HFF-Myc (cell line): ENCODE data around the gene ZIK1.
A peak's percentile ranks its signal among the peaks of the same experiment; 100 is the strongest.

Experiments
- DNase-seq: peaks from one replicate; pipeline ENCODE4 v3.0.0-alpha.2; 2011; ENCODE audit warnings: low read depth; ENCODE audit errors: extremely low read depth
- H3K4me3 ChIP-seq: replicated peaks from 2 replicates; pipeline ENCODE4 v1.5.1; 2011; ENCODE audit warnings: low read depth, mild to moderate bottlenecking, control low read depth, low read length
- TF ChIP-seq, protein P1 (sequence below): IDR thresholded peaks from 2 replicates; pipeline ENCODE4 v1.5.1; 2012; ENCODE audit warnings: mild to moderate bottlenecking, low read depth, low read length, control low read depth; ENCODE audit errors: missing control alignments

ZIK1 gene

DNA sequence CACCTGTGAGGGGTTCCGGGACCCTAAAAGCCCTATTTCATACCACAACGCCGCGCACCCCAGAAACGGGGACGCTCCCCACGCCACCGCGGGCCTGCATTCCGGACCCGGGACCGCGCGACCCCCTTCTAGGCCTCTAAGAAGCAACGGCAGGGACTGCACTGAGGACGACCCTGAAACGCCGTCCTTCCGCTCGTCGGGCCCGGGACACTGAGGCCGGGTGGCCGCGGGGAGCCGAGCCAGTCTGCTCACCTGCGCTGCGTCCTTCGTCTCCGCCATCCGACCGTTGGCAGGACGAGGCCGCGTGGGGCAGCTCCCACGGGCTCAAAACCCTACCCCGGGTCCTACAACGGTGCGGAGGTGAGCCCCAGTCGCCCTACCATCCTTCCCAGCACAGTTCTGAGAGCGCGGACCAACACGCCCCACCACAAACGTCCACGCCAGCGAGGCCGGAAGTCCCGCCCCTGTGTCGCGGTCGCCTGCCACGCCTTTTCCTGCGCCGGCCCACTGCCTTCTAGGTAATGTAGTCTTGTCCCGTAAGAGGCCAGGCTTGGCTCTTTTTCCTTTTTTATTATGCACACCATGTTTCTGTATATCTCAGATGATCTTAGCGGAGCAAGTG lies 24.4 kb upstream of the ZIK1 start, which contains the start of gene ZNF550:
Gene ZNF550, minus strand, starts transcription at position 460 of the 622 bp plus-strand sequence. Its CDS starts 181 bp downstream, at position 279.
- peak within 1 kb of the TSS; percentile 69 for H3K4me3 ChIP-seq
- TF ChIP-seq, protein P1, sequence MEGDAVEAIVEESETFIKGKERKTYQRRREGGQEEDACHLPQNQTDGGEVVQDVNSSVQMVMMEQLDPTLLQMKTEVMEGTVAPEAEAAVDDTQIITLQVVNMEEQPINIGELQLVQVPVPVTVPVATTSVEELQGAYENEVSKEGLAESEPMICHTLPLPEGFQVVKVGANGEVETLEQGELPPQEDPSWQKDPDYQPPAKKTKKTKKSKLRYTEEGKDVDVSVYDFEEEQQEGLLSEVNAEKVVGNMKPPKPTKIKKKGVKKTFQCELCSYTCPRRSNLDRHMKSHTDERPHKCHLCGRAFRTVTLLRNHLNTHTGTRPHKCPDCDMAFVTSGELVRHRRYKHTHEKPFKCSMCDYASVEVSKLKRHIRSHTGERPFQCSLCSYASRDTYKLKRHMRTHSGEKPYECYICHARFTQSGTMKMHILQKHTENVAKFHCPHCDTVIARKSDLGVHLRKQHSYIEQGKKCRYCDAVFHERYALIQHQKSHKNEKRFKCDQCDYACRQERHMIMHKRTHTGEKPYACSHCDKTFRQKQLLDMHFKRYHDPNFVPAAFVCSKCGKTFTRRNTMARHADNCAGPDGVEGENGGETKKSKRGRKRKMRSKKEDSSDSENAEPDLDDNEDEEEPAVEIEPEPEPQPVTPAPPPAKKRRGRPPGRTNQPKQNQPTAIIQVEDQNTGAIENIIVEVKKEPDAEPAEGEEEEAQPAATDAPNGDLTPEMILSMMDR, result no peak
- peak; percentile 55 for DNase-seq

DNA sequence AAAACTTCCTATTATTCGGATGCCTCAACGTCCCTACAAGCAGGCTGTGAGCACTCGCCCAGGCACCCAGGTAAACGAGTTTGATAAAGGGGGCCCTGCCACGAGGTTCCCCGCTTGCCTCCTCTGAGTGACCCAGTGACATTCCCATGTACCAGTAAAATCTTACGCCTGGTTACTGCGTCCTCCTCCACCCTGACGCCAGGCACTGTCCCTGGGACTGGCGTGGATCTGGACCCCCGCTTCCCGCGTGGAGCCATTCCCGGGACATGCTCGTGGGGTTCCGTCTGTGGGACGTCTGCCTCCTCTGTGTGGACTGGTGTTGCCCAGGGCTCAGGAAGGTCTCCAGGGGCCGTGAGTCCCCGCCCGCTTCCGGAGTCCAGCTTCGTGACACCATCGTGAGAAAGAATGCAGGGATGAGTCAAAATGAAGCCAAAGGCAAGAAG lies 23.9 kb upstream of the ZIK1 start:
- TF ChIP-seq, protein P1, result no peak
- no peak for DNase-seq
- peak overlapping the region; percentile 69 for H3K4me3 ChIP-seq

DNA sequence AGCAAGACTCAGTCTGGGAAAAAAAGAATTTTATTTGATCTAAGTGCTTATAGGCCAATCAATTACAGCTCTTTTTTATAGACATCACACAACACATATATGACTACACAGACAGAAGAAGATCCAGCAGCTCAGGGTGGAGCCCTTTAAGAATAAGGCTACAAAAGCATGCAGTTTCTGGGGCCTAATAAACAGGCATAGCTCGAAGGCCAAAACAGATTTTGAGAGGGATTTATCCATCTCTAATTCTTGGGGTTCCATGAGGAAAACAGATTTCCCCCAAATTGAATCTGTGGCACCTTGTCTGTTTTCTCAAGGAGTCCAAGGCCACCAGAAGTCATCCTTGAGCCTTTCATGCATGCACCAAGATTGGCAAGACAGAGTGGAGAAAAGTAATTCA lies 20.4 kb upstream of the ZIK1 start:
- TF ChIP-seq, protein P1, result no peak
- DNase-seq, result no peak
- H3K4me3 ChIP-seq, result no peak overlapping the region

DNA sequence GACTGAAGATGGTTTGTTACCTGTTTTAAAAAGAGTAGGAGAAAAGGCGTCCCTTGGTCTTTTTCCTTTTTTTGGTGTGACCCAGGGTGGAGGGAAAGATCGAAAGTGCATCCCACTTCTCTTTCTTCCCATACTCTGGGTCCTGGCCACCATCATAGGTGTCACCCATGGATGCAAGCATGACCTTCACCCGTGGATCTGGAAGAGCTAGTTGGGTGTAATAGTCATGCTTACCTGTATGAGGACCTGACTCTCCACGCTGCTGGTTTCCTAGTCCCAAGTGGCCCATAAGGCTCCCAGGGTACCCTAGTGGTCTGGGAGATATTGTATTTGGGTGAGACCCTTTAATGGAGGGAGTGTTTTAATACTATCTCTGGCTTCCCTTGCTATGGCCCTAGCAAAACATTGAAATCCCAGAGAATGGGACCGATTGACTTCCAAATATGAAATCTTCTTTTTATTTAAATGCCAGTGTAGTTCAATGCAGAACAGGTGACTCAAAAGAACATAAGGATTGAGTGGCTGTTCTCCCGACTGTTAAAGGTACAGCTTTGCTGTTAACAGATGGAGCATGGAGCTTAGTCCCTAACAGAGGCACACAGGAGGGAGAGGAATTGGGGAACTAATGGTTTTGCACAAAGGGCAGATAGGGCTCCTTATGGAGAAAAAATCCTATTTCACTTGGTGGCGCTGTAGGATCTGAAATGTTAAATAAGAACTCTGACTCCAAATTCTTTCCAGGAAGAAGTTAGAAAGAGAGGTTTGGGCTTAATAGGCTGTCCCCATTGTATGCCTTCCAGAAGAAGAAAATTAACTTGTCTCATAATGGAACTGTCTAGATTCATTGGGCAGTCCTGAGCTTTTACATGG lies 17.3 kb upstream of the ZIK1 start:
- no peak overlapping the region for H3K4me3 ChIP-seq
- DNase-seq, result no peak
- TF ChIP-seq, protein P1, result no peak

DNA sequence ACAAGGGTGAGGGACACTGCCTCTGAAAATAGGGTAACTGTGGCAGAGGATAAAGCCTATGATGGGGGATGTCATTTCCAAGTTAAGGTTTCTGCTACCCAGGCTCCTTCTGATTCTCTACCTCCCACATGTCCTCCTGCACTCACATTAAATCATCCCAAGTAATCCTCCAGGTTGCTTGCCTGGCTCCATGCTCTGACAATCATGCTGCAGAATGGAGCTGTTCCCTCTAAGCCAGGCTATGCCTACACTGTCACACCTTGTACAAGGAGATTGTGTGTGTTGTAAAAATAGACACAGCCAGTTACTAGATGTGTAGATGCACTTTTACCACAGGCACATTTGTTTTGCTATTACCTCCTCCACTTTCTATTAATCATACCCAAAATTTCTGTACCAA lies 13.2 kb upstream of the ZIK1 start:
- DNase-seq, result no peak
- TF ChIP-seq, protein P1, result no peak
- H3K4me3 ChIP-seq, result no peak overlapping the region

DNA sequence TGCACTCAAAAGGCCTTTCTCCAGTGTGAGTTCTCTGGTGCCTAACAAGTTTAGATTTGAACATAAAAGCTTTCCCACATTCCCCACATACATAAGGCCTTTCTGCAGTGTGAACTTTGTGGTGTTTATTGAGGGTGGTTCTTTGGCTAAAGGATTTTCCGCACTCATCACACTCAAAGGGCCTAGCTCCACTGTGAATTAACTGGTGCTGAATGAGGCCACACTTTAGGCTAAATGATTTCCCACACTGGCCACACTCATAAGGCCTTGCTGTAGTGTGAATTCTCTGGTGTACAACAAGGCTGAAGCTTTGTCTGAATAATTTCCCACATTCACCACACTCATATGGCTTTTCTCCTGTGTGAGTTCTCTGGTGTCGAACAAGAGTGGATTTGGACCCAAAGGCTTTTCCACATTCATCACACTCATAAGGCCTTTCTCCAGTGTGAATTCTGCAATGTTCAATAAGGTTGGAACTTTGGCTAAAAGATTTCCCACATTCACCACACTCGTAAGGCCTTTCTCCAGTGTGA lies 11.5 kb upstream of the ZIK1 start:
- DNase-seq, result no peak
- TF ChIP-seq, protein P1, result no peak
- H3K4me3 ChIP-seq, result no peak overlapping the region
